Measurements from ENCODE around the gene SLC26A11.

DNA sequence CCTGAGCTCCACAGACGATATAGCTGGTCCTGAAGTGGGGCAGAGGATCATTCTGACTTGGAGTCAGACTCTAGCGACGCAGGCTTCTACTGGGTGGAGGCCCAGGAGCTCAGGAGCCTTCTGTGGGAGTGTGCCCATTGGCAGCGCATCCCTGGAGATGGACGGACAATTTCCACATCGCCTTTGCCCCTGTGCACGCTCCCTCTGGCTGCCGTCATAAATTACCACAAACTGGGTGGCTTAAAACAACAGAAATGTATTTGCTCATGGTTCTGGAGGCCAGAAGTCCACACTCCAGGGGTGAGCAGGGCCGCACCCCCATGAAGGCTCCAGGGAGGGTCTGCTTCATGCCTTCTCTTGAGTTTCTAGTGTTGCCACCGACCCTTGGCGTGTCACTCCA lies 43.5 kb upstream of the SLC26A11 start:
- TF ChIP-seq, protein P1, sequence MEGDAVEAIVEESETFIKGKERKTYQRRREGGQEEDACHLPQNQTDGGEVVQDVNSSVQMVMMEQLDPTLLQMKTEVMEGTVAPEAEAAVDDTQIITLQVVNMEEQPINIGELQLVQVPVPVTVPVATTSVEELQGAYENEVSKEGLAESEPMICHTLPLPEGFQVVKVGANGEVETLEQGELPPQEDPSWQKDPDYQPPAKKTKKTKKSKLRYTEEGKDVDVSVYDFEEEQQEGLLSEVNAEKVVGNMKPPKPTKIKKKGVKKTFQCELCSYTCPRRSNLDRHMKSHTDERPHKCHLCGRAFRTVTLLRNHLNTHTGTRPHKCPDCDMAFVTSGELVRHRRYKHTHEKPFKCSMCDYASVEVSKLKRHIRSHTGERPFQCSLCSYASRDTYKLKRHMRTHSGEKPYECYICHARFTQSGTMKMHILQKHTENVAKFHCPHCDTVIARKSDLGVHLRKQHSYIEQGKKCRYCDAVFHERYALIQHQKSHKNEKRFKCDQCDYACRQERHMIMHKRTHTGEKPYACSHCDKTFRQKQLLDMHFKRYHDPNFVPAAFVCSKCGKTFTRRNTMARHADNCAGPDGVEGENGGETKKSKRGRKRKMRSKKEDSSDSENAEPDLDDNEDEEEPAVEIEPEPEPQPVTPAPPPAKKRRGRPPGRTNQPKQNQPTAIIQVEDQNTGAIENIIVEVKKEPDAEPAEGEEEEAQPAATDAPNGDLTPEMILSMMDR (IDR thresholded peaks at IDR 0.05; ENCODE audit: low read depth, low read length): no peak
- TF ChIP-seq, protein P2, sequence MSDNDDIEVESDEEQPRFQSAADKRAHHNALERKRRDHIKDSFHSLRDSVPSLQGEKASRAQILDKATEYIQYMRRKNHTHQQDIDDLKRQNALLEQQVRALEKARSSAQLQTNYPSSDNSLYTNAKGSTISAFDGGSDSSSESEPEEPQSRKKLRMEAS (IDR thresholded peaks at IDR 0.05; ENCODE audit: low read depth, low read length): no peak
